Erythroblast (primary cell): ENCODE measurements around the gene TCF12.

Source experiments
- DNase-seq, 2 experiments: peaks; one replicate each; lab custom pipeline; 2025; lab: John Stamatoyannopoulos, UW
- GATA1 ChIP-seq: IDR thresholded peaks from 2 replicates; pipeline ENCODE4 v1.6.1; 2011; ENCODE audit warnings: low read depth, mild to moderate bottlenecking, control low read depth, low read length, moderate library complexity
- POLR2A ChIP-seq: IDR thresholded peaks from 2 replicates; pipeline ENCODE4 v1.6.1; 2011; ENCODE audit warnings: mild to moderate bottlenecking, low read length

The TCF12 gene

GRCh38 chr15:57122080-57122840 is 203.8 kb downstream of the TCF12 start:
- TF ChIP-seq POLR2A (no peak), GATA1 (no peak)
- no peak for DNase-seq

- no peak for TF ChIP-seq GATA1
- no peak for TF ChIP-seq POLR2A
- DNase-seq: no peak
Observed at GRCh38 chr15:57124036-57124435, 205.6 kb downstream of the TCF12 start.

DNA sequence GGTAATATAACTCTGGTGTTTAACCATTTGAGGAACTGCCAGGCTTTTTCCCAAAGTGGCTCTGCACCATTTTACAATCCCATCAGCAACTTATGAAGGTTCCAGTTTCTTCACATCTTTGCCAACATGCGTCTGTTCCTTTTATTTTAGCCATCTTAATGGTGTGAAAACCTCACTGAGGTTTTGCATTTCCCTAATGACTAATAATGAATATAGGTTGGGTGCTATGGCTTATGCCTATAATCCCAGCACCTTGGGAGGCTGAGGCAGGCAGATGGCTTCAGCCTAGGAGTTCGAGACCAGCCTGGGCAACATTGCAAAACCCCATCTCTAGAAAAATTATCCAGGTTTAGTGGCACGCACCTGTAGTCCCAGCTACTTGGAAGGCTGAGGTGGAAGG is 210.6 kb downstream of the TCF12 start:
- no peak for DNase-seq
- TF ChIP-seq POLR2A (no peak), GATA1 (no peak)

DNA sequence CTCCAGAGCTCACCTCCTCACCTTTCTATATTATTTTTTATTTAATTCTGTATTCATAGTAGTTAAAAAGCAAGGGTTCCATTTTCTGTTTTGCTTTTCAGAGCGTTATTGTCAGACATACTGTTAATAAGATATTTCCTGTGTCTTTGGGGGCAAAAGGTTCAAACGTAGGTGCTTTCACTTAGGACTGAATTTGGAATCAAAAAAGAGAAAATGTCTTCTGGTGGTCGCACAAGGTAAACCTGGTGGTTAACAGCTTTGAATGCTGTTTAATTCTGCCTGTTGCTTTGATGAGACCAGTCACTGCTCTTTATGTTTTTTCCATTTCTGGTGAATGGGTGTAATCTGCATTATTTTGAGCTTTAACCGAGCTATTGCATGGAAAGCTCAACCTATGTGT is 212.5 kb downstream of the TCF12 start:
- DNase-seq: no peak
- TF ChIP-seq GATA1 (no peak), POLR2A (no peak)

DNA sequence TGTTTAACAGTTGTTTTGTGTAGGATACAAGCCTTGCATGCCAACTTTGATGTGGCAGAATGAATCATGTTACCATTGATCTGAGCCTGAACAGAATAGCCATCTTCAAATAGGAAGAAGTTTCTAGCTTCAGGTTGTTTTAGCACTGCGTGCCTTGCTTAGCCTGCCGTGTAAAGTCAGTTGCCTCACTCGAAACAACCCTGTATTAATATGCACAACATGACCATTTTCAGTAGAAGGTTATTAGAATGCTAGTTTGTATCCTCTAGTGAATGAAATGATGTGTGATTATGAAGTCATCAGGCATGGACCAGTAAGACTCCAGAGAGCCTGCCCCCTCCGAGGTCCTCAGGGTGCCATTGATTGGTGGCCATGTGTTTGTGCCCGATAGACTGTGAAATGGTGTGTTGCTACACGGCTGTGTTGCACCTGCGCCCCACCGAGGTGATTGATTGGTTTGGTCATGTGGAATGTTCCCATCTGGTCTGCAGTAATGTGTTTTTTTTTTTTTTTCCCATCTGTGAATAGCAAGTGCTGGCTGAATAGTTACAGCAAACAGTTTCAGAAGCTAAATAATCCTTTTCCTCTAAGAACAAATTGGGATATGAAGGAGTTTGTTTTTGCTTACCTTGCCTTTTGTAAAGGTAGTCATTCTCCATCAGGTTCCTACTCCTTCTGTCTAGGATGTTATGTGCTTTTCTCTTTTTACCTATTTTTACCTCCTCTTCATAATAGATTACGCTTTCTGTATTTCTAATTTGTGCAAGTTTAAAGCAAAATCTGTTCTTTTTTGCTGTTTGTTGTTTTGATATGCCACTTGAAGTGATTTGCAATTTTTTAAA is 214.9 kb downstream of the TCF12 start:
- no peak for TF ChIP-seq GATA1
- TF ChIP-seq POLR2A: no peak
- DNase-seq: peak in 1 of 2 experiments; percentile 7

GRCh38 chr15:57134071-57134605 is 215.7 kb downstream of the TCF12 start:
- TF ChIP-seq GATA1 (no peak), POLR2A (no peak)
- no peak for DNase-seq

DNA sequence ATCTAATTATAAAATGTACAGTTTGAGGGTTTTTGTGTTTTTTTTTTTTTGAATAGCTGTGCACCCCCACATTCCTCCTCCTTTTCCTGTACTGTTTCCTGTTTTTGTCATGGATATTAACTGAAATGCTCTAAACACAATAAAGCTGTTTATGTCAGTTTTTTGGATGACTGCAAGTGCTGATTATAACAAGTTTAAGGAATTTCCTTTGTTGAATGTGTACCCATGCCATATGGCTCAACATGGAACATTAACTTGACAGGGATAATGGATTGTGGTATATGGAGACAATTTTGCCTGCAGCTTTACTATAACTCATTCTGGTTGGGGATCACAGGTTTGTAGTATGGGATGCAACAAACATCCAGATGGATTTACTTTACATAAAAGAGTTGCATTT is 216.4 kb downstream of the TCF12 start:
- no peak for DNase-seq
- TF ChIP-seq POLR2A: no peak
- no peak for TF ChIP-seq GATA1

DNA sequence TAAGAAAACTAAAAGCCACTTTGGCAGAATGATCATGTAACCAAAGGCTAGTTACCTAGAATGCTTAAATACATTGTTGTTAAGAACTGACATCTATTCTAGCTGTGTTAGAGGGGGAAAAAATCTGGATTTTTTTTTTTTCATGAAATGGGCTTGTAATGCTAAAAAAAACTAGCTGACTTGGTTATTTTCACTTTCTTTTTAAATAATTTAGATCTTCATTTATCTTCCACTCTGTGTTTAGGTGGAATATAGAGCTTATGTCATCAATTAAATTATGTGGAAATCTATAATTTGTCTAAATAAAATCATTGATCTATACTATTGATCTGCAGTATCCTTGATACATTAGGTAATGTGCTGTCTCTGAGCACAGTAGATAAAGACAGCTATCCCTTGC is 217.4 kb downstream of the TCF12 start:
- DNase-seq: no peak
- TF ChIP-seq GATA1: no peak
- no peak for TF ChIP-seq POLR2A

DNA sequence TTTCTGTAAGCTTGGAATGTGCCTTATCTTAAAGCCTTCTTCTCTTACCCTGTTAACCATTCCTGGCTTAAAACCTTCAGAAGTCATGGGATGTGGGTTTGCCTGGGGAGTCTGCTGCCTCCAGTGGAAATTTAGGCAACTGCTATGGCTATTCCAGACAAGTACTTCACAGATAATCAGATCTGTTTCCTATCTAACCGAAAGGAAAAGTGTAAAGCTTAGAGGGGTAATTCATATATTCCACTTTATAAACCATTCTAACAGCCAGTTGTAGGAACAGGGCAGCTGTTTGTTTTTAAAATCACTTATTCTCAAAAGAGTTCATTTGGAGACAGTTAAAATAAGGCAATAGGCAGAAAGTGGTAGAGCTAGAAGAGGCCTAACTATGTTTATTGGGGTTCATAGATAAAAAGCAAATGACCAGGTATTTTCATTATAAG is 219.9 kb downstream of the TCF12 start:
- peak; percentile 46 to 57 for DNase-seq
- no peak for TF ChIP-seq GATA1
- TF ChIP-seq POLR2A: no peak

DNA sequence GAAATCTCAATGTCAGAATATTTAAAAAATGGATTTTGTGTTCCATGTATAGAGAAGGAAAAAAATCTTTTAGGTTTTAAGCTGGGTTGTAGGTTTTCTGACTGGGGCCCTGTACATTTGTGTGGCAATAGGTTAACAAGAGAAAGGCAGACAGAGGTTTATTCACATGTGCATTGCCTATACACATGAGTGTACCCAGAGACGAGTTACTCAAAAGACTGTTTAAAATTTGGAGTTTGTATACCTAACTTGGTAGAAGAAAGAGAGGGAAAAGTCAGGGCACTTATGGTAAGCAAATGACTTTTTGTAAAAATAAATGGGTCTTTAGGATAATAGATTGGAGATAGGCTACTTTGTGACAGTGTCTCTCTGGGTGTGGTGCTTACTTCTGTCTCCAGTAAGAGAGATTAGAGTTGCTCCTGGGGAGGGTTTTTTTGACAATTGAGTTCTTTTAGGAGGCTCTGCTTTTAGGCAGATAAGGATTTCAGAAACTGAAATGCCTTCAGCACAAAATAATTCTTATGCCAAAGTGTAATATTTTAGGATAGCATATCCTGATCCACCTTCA is 225.2 kb downstream of the TCF12 start:
- peak; percentile 55 to 82 for DNase-seq
- TF ChIP-seq GATA1 (no peak), POLR2A (no peak)

DNA sequence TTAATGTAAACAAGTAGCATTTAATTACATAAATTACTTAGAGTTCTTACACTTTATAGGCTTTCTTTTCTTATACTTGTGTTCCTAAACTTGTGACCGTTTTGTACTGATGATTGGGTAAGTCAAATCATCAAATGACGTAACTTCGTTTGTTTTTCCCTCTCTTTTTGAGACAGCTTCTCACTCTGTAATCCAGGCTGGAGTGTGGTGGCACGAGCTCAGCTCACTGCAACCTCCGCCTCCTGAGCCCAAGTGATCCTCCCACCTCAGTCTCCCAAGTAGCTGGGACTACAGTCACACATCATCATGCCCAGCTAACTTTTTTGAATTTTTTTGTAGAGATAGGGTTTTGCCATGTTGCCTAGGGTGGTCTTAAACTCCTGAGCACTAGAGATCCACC is 226.0 kb downstream of the TCF12 start:
- DNase-seq: no peak
- TF ChIP-seq POLR2A: no peak
- TF ChIP-seq GATA1: no peak

DNA sequence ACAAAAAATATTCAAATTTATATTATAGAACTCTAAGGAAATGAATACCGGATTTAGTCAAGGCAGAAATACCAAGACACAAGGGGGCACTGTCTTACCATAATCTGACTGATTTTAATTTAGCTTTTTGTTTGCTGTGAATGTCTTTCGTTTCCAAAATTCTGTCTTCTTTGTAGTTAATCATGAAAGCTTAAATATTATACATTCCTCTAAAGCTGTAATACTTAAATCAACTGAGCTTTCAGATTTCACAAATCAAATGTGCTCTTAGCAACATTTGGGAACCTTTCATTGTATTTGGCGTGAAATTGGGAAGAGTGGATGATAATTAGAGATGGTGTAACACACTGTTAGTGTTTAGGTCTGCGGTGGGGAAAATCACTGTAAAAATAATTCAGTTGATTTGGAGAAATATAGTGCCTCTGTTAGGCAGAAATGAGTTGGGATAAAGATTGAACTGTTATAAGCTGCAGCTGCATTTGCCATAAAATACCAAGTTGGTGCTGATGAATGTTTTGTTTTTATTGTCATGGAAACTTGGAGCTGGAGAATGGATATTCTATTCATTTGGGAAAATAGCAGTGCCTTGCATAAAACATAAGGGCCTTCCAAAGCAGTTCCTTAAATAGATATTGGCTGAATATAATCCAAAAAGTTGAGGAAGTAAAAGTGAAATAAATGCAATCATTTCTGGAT is 228.2 kb downstream of the TCF12 start:
- peak; percentile 56 for DNase-seq
- TF ChIP-seq POLR2A (no peak), GATA1 (no peak)

- no peak for TF ChIP-seq GATA1
- TF ChIP-seq POLR2A: no peak
- no peak for DNase-seq
Observed at GRCh38 chr15:57147621-57148020, 229.2 kb downstream of the TCF12 start.

GRCh38 chr15:57148262-57148661 is 229.8 kb downstream of the TCF12 start:
- DNase-seq: no peak
- no peak for TF ChIP-seq POLR2A
- no peak for TF ChIP-seq GATA1
